ENCODE data around the gene NEK6. TPM values are rescaled to one million over a fixed set of nuclear protein-coding genes. Genes with fewer than 3 reads are reported as not detected.
A peak's percentile ranks its signal among the peaks of the same experiment; 100 is the strongest.

NEK6 gene
- total RNA-seq, 1 donor from 2014 or later, result 43.9 TPM

- H3K27ac Mint-ChIP-seq (ENCODE audit: unreplicated experiment), result no peak overlapping the region
- H3K36me3 Mint-ChIP-seq (ENCODE audit: low read depth, unreplicated experiment), result no peaks in the 10 kb centered on the region
- H3K4me3 Mint-ChIP-seq (ENCODE audit: unreplicated experiment), result no peak overlapping the region
- peaks cover 31% of the 10 kb centered on the region for H3K4me1 Mint-ChIP-seq (ENCODE audit: unreplicated experiment)
- H3K9me3 Mint-ChIP-seq (ENCODE audit: unreplicated experiment), result no peaks in the 10 kb centered on the region
- TF ChIP-seq CTCF (IDR thresholded peaks at IDR 0.05; ENCODE audit: unreplicated experiment), result no peak
- H3K27me3 Mint-ChIP-seq (ENCODE audit: unreplicated experiment), result no peaks in the 10 kb centered on the region
- no peak for DNase-seq (ENCODE audit: low spot score)
These were observed 133.3 kb downstream of the NEK6 start for GRCh38 chr9:124390794-124391658.

GRCh38 chr9:124392254-124392870 is 134.6 kb downstream of the NEK6 start:
- H3K27me3 Mint-ChIP-seq (ENCODE audit: unreplicated experiment), result no peaks in the 10 kb centered on the region
- no peaks in the 10 kb centered on the region for H3K9me3 Mint-ChIP-seq (ENCODE audit: unreplicated experiment)
- no peak overlapping the region for H3K4me3 Mint-ChIP-seq (ENCODE audit: unreplicated experiment)
- peaks cover 23% of the 10 kb centered on the region for H3K4me1 Mint-ChIP-seq (ENCODE audit: unreplicated experiment)
- no peaks in the 10 kb centered on the region for H3K36me3 Mint-ChIP-seq (ENCODE audit: low read depth, unreplicated experiment)
- DNase-seq (ENCODE audit: low spot score), result no peak
- TF ChIP-seq CTCF (IDR thresholded peaks at IDR 0.05; ENCODE audit: unreplicated experiment), result no peak
- no peak overlapping the region for H3K27ac Mint-ChIP-seq (ENCODE audit: unreplicated experiment)

GRCh38 chr9:124392871-124393460 is 135.2 kb downstream of the NEK6 start:
- no peaks in the 10 kb centered on the region for H3K9me3 Mint-ChIP-seq (ENCODE audit: unreplicated experiment)
- H3K27ac Mint-ChIP-seq (ENCODE audit: unreplicated experiment), result no peak overlapping the region
- no peak overlapping the region for H3K4me3 Mint-ChIP-seq (ENCODE audit: unreplicated experiment)
- H3K4me1 Mint-ChIP-seq (ENCODE audit: unreplicated experiment), result peaks cover 17% of the 10 kb centered on the region
- no peak for DNase-seq (ENCODE audit: low spot score)
- no peak for TF ChIP-seq CTCF (IDR thresholded peaks at IDR 0.05; ENCODE audit: unreplicated experiment)
- no peaks in the 10 kb centered on the region for H3K36me3 Mint-ChIP-seq (ENCODE audit: low read depth, unreplicated experiment)
- no peaks in the 10 kb centered on the region for H3K27me3 Mint-ChIP-seq (ENCODE audit: unreplicated experiment)

- DNase-seq (ENCODE audit: low spot score), result no peak
- Mint-ChIP-seq H3K27ac (ENCODE audit: unreplicated experiment) (no peak overlapping the region), H3K27me3 (ENCODE audit: unreplicated experiment) (no peaks in the 10 kb centered on the region), H3K4me1 (ENCODE audit: unreplicated experiment) (peaks cover 10% of the 10 kb centered on the region), H3K9me3 (ENCODE audit: unreplicated experiment) (no peaks in the 10 kb centered on the region), H3K36me3 (ENCODE audit: low read depth, unreplicated experiment) (no peaks in the 10 kb centered on the region), H3K4me3 (ENCODE audit: unreplicated experiment) (peak overlapping the region; percentile 21)
- TF ChIP-seq CTCF (IDR thresholded peaks at IDR 0.05; ENCODE audit: unreplicated experiment), result no peak
These were observed 136.4 kb downstream of the NEK6 start for GRCh38 chr9:124394167-124394566.
